Measurements from ENCODE around the gene TTC1. TPM values are rescaled to one million over a fixed set of nuclear protein-coding genes. Genes with fewer than 3 reads are reported as not detected.
"Not testable (repeated sequence)": the region's sequence is repeated elsewhere in the genome, so short reads cannot be mapped to it uniquely, and the experiment has no call there.

TTC1 gene
- total RNA-seq = 47.7 and 51.0 TPM in 2 replicates

- peak within 1 kb of the TSS; percentile 86 for H3K4me3 ChIP-seq (ENCODE audit: low read depth, low read length)
- peak; percentile 100 for DNase-seq (ENCODE audit: low read depth)
- TF ChIP-seq CTCF (IDR thresholded peaks at IDR 0.05; ENCODE audit: insufficient read depth, low read depth, low read length) = no peak
Observed at GRCh38 chr5:160008877-160009590, at the start of gene TTC1. TSS of gene TTC1 (plus strand) at chr5:160009139. CDS start at chr5:160010529, 1,390 bp downstream.

- no peak for TF ChIP-seq CTCF (IDR thresholded peaks at IDR 0.05; ENCODE audit: insufficient read depth, low read depth, low read length)
- no peak overlapping the region for H3K4me3 ChIP-seq (ENCODE audit: low read depth, low read length)
- DNase-seq (ENCODE audit: low read depth) = no peak
Observed at GRCh38 chr5:159961176-159962160, 47.5 kb upstream of the TTC1 start.

GRCh38 chr5:159962214-159962613 is 46.7 kb upstream of the TTC1 start:
- H3K4me3 ChIP-seq (ENCODE audit: low read depth, low read length) = no peak overlapping the region
- no peak for DNase-seq (ENCODE audit: low read depth)
- no peak for TF ChIP-seq CTCF (IDR thresholded peaks at IDR 0.05; ENCODE audit: insufficient read depth, low read depth, low read length)

GRCh38 chr5:159963935-159964334 is 45.0 kb upstream of the TTC1 start:
- DNase-seq (ENCODE audit: low read depth) = no peak
- H3K4me3 ChIP-seq (ENCODE audit: low read depth, low read length) = no peak overlapping the region
- TF ChIP-seq CTCF (IDR thresholded peaks at IDR 0.05; ENCODE audit: insufficient read depth, low read depth, low read length) = no peak

GRCh38 chr5:159965031-159965837 is 43.7 kb upstream of the TTC1 start:
- TF ChIP-seq CTCF (IDR thresholded peaks at IDR 0.05; ENCODE audit: insufficient read depth, low read depth, low read length) = peak; percentile 77
- peak; percentile 52 for DNase-seq (ENCODE audit: low read depth)
- no peak overlapping the region for H3K4me3 ChIP-seq (ENCODE audit: low read depth, low read length)

- not testable (repeated sequence) for DNase-seq (ENCODE audit: low read depth); H3K4me3 ChIP-seq (ENCODE audit: low read depth, low read length)
Observed at GRCh38 chr5:159965838-159966128, 43.2 kb upstream of the TTC1 start.
